ENCODE data around the gene GRID1. TPM values are rescaled to one million over a fixed set of nuclear protein-coding genes. Genes with fewer than 3 reads are reported as not detected.

Gene GRID1
- total and polyA plus RNA-seq, 11 donors: 0.69 to 3.4 (median 1.6) TPM

DNA sequence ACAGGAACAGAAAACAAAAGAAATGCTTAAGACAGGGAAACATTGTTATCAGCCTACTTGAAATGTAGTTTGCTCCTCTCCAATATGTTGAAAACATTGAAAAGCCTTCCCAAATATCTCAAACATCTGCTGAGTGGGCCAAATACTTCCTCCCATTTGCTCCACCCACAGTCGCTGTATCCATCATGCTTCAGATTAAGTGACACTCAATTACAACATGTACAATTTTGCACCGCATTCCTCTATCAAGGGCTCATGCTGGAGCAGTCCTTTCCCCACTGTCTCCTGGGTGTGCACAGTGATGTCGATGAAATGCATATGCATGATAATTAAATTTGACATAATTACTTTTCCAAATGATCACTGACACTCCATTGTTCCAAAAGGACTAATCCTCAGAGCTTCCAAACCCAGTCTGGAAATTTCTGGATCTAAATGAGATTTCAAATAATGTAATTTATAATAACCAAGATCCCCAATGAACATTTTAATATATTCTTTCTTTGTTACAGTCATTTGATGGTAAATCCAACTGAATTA lies 604.6 kb downstream of the GRID1 start:
- H3K4me3 ChIP-seq: no peak overlapping the region
- no peak overlapping the region for H3K27ac ChIP-seq
- TF ChIP-seq, protein P1, sequence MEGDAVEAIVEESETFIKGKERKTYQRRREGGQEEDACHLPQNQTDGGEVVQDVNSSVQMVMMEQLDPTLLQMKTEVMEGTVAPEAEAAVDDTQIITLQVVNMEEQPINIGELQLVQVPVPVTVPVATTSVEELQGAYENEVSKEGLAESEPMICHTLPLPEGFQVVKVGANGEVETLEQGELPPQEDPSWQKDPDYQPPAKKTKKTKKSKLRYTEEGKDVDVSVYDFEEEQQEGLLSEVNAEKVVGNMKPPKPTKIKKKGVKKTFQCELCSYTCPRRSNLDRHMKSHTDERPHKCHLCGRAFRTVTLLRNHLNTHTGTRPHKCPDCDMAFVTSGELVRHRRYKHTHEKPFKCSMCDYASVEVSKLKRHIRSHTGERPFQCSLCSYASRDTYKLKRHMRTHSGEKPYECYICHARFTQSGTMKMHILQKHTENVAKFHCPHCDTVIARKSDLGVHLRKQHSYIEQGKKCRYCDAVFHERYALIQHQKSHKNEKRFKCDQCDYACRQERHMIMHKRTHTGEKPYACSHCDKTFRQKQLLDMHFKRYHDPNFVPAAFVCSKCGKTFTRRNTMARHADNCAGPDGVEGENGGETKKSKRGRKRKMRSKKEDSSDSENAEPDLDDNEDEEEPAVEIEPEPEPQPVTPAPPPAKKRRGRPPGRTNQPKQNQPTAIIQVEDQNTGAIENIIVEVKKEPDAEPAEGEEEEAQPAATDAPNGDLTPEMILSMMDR (IDR thresholded peaks at IDR 0.05): no peak
- no peak for TF ChIP-seq POLR2A (IDR thresholded peaks at IDR 0.05)
- no peaks in the 10 kb centered on the region for H3K9me3 ChIP-seq
- no peak for ATAC-seq
- H3K36me3 ChIP-seq: no peaks in the 10 kb centered on the region
- H3K27me3 ChIP-seq: no peaks in the 10 kb centered on the region
- 47 to 55% (median 51%) methylated on average over 3 of the region's 3 CpGs for WGBS, 4 donors
- intact Hi-C loops (cut with DNase I): no loop called here
- no peaks in the 10 kb centered on the region for H3K4me1 ChIP-seq
- no peak for DNase-seq

DNA sequence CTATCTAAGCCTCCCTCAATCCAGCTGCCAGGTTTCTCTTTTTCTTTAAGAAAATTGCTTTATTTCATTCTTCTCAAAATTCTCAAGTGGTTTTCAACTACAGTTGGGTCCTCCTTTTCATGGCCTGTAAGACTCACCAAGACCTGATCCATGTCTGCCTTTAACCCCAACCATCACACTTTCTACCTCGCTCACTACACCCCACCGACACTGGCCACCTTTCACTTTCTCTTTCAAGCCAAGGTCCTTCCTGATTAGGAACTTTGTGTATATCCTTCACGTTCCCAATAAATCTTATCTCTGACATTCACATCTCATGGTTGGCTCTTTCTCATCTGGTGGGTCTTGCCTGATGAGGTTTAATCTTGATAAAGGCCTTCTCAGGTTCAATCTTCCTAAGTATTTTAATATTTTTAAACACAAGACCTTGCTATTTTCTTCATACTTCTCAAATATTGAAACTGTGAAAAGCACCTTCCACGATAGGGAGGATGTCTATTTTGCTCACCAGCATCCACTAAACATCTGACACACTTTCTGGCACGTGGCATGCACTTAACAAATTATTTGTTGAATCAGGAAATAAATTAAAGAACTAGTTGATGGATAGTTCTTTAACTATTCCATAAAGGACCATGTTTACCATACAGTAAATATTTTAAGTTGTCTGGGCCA lies 624.8 kb downstream of the GRID1 start:
- Histone ChIP-seq H3K9me3 (peaks cover 0 to 9% (median 0%) of the 10 kb centered on the region in 12 donors), H3K36me3 (no peaks in the 10 kb centered on the region), H3K4me1 (no peaks in the 10 kb centered on the region), H3K4me3 (no peak overlapping the region), H3K27ac (no peak overlapping the region), H3K27me3 (no peaks in the 10 kb centered on the region)
- TF ChIP-seq, protein P1 (IDR thresholded peaks at IDR 0.05): no peak
- TF ChIP-seq POLR2A (IDR thresholded peaks at IDR 0.05): no peak
- DNase-seq (no peak), ATAC-seq (no peak)
- intact Hi-C loops (cut with DNase I): no loop called here
- WGBS, 4 donors: 71 to 79% (median 76%) methylated on average over 5 of the region's 5 CpGs

DNA sequence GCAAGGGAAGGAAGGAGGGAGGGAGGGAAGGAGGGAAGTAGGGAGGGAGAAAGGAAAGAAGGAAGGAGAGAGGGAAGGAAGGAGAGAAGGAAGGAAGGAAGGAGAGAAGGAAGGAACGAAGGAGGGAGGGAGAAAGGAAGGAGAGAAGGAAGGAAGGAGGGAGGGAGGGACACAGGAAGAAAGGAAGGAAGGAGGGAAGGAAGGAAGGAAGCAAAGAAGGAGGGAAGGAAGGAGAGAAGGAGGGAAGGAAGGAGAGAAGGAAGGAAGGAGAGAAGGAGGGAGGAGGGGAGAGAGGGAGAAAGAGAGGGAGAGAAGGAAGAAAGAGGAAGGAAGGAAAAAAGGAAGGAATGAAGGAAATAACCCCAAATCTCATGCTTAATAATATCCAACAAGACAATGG lies 630.6 kb downstream of the GRID1 start:
- Histone ChIP-seq H3K9me3 (peaks cover 0 to 9% (median 0%) of the 10 kb centered on the region in 12 donors), H3K27me3 (no peaks in the 10 kb centered on the region), H3K4me3 (no peak overlapping the region), H3K36me3 (no peaks in the 10 kb centered on the region), H3K27ac (no peak overlapping the region), H3K4me1 (no peaks in the 10 kb centered on the region)
- TF ChIP-seq, protein P1 (IDR thresholded peaks at IDR 0.05): no peak
- TF ChIP-seq POLR2A (IDR thresholded peaks at IDR 0.05): no peak
- 73 to 88% (median 79%) methylated on average over 1 of the region's 1 CpG for WGBS, 4 donors
- no peak for DNase-seq
- no peak for ATAC-seq
- intact Hi-C loops (cut with DNase I): no loop called here

DNA sequence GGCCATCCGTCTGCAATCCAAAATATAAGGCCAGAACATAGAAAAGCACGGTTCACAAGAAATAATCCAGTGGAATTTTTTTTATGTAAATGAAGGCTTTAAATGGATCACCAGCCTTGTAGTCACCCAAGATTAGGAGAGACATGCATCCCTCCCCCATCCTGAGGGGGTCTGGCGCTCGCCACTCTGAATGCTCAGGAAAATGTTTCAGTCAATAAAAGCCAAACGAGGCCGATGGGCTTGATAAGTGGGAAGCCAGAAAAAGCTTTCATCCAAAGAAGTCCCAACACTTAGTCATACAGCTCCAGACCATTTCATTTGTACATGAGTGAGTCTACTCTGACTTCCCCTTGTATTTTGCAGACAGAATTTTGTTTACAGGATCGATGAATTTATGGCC lies 631.8 kb downstream of the GRID1 start:
- TF ChIP-seq, protein P1 (IDR thresholded peaks at IDR 0.05): no peak
- TF ChIP-seq POLR2A (IDR thresholded peaks at IDR 0.05): no peak
- 75 to 82% (median 78%) methylated on average over 7 of the region's 7 CpGs for WGBS, 4 donors
- ATAC-seq (no peak), DNase-seq (no peak)
- no peaks in the 10 kb centered on the region for H3K27me3 ChIP-seq
- H3K36me3 ChIP-seq: no peaks in the 10 kb centered on the region
- peaks cover 0 to 9% (median 0%) of the 10 kb centered on the region in 12 donors for H3K9me3 ChIP-seq
- intact Hi-C loops (cut with DNase I): no loop called here
- H3K27ac ChIP-seq: no peak overlapping the region
- H3K4me1 ChIP-seq: no peaks in the 10 kb centered on the region
- no peak overlapping the region for H3K4me3 ChIP-seq
